ENCODE measurements around the gene PHAF1.

Gene PHAF1

DNA sequence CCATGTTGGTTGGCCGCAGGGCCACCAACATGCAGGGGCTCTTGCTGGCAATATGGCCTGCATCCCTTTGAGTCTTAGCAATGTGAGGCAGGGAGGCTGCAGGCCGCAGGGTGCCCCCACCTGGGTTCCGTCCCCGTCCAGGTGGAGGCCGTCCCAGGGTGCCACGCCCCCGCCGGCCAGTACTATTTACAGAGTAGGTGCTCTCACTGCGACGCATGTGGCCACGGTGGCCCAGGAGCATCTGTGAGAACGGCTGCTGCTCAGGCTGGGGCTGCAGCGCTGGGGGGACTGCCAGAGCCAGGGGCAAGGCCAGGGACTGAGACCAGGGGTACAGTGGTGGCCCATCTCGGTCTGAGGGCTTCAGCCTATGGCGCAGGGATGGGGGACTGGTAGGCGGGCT is 70.4 kb downstream of the PHAF1 start:
- DNase-seq (ENCODE audit: low spot score) = no peak

DNA sequence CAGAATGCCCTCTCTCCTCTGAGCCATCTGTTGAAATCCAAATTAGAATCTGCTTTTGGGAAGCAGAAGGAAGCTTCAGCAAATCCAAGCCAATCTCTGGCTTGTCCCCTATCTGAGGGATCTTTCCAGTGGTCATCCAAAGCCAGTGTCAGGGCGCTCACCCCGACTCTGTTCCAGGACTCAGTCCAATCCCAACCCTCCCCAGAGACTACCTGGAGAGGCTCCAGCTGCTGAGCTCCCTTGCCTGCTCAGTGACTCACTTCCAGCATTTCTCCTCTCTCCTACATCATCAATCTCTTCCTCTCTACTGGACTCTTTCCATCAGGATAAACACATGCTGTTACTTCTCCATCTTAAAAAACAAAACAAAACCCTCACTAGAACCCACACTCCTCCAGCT is 71.6 kb downstream of the PHAF1 start:
- peak; percentile 91 for DNase-seq (ENCODE audit: low spot score)

DNA sequence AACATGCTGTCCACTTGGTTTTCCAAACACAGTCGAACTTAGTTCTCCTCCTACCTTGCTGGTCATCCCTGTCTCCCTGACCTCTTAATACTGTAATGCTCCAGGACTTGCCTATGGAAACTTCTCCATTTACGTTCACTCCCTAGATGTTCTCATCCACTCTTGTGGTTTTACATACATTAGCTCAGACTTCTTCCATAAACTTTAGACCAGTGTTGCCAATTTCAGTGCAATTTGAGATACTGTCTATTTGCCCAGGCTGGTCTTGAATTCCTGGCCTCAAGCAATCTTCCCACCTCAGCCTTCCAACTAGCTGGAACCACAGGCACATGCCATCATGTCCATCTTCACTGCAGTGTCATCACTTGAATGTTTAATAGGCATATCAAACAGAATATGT is 72.5 kb downstream of the PHAF1 start:
- no peak for DNase-seq (ENCODE audit: low spot score)

- DNase-seq (ENCODE audit: low spot score) = no peak
Measured at GRCh38 chr16:67183284-67183626, 73.5 kb downstream of the PHAF1 start.

GRCh38 chr16:67183627-67184452 is 74.1 kb downstream of the PHAF1 start, which contains the start of gene MATCAP1:
TSS of gene MATCAP1 (minus strand) at chr16:67183963. CDS start at chr16:67180610, 3,353 bp downstream.
- peak; percentile 100 for DNase-seq (ENCODE audit: low spot score)

DNA sequence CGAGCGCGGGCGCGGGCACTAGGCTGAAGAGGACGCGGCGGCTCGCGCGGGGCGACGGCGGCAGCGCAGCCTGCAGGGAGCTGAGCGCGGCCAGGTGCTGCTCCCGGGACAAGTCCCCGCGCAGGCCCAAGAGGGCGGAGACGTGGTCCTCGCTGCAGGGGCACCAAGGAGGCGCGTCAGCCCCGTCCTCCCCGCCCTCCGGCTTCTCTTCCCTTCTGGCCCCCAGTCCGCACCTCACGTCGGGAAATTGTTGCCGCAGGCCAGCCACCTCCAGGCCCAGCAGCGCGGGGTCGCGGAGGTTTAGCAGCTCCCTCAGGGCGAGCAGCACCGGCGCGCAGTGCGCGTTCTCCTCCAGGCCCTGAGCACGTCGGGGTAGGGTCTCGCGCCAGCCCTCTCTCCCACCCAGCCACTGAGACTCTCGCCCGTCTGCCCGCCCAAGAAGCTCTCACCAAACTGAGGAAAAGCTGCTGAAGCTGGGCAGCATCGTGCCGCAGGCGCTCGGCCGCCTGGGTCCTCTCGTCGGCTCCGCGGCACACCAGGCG is 74.8 kb downstream of the PHAF1 start:
- DNase-seq (ENCODE audit: low spot score) = no peak

GRCh38 chr16:67184995-67185650 is 75.4 kb downstream of the PHAF1 start:
- peak; percentile 87 for DNase-seq (ENCODE audit: low spot score)

DNA sequence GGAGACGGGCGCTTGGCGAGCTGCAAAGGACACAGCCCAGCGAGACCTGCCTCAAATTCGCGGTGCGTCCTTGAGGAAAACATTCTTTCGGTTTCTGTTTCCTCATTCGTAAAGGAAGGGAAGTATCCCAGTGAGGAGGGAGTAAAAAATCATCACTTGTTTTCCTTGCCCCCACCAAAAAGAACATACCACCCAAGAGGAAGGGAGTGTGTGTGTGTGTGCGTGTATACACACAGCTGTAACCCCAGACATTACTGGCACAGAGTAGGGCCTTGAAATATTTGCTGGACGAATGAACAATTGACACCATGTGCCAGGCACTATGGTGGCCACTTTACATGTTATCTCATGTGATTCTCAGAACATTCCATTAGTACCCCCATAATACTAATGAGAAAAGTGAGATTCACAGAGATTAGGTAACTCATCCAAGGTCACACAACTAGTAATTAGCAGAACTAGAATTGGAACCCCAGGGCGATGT is 76.0 kb downstream of the PHAF1 start:
- DNase-seq (ENCODE audit: low spot score) = no peak

DNA sequence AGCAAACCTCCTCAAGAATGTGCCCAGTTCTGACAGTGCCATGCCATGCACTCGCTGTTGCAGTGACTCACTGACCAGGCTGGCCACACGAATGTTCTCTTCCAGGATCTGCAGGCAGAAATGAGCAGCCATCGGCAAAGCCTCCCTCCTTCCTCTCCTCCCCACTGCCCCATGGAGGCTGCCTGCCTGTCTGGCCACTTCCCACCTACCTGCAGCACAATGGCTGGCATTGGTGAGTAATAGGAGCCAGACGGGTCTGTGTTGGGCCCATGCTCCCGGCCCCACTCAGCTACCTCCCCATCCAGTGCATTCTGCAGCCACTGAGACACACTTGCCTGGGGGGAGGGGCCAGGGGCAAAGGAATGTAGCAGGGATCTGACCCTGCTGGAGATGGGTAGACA is 76.8 kb downstream of the PHAF1 start:
- peak; percentile 54 for DNase-seq (ENCODE audit: low spot score)

GRCh38 chr16:67187175-67187890 is 77.6 kb downstream of the PHAF1 start:
- DNase-seq (ENCODE audit: low spot score) = no peak

DNA sequence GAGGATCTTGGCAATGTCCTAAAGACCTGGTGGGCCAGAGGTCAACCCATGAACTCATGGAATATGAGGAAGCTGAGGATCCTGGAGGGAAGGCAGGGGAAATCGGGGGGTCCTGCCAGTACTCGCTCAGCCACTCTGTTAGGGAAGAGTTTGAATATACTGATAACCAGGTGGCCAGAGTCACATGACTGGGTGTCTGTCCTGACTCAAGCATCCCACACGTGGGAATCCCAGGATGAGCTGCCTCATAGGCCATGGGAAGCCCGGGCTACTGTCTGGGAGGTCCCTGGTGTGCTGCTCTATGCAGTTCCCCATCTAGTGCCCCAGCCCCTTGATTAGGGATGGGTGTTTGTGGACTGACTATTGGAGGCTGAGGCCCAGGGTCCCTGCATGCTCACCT is 78.6 kb downstream of the PHAF1 start:
- DNase-seq (ENCODE audit: low spot score) = no peak

DNA sequence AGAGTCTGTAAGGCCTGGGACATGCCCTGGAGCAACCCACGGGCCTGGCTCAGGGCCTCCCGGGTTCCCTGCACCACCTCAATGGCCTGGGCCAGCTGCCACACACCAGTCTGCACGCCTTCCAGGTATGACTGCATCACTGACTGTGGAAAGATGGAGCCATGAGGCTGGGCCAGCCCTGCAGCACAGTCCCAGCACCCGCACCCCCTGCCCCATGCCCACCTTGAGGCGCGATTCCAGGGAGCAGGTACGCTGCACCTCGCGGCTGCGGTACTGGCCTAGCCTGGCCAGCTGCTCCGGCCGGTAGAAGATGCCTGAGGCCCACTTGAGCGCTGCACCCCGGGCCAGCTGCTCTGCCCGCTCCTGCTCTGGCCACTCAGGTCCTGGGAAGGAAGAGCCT is 79.1 kb downstream of the PHAF1 start:
- DNase-seq (ENCODE audit: low spot score) = no peak

GRCh38 chr16:67190041-67190440 is 80.3 kb downstream of the PHAF1 start, which contains the start of gene EXOC3L1:
TSS of gene EXOC3L1 (minus strand) at chr16:67190136. CDS start at chr16:67189676, 460 bp downstream.
- DNase-seq (ENCODE audit: low spot score) = no peak

GRCh38 chr16:67190448-67191399 is 81.0 kb downstream of the PHAF1 start:
- DNase-seq (ENCODE audit: low spot score) = no peak

GRCh38 chr16:67191411-67191994 is 81.8 kb downstream of the PHAF1 start:
- DNase-seq (ENCODE audit: low spot score) = no peak

DNA sequence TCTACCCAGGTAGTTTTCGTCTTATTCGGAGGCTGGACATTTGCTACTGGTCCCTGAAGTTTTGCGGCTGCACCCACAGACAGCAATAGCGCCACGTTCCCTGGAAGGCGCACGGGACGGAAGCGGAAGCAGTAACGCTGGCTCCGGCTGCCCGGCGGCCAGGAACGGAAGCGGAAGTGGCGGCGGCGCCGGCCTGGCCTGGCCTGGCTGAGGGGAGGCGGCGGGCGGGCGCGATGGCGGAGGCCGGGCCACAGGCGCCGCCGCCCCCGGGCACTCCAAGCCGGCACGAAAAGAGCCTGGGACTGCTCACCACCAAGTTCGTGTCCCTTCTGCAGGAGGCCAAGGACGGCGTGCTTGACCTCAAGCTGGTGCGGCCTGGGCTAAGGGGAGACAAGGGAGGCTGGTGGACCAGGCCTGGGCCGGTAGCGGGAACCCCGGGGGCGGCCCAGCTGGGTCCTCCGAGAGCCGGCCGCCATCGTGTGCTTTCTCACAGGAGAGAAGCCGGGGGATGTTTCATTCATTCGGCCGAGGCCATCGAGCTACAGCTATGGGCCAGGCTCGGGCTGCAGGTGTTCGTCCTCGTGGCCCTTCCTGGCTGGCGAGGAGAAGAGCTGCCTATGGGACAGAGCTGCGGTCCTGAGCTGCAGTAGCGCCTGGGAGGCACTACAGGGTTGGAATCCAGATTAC is 82.4 kb downstream of the PHAF1 start, which contains the start of gene E2F4:
TSS of gene E2F4 (plus strand) at position 161 of the 687 bp plus-strand sequence. CDS start at position 234, 73 bp downstream.
- DNase-seq (ENCODE audit: low spot score) = peak; percentile 94

DNA sequence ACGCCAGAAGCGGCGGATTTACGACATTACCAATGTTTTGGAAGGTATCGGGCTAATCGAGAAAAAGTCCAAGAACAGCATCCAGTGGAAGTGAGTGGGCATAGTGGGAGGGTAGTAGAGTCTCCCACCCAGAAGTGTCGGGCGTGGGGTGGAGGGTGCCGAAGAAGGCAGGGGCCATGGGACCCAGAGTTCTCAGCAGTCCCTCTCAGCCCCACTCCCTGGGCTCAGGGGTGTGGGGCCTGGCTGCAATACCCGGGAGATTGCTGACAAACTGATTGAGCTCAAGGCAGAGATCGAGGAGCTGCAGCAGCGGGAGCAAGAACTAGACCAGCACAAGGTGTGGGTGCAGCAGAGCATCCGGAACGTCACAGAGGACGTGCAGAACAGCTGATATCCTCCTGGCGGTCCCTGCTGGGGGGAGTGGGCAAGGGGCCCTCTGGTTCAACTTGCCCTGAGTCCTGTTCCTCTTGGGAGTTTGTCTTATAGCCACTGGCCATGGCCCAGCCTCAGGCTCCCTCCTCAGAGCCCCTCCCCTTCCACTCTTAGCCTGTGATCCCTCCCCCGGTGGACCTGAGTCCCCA is 83.1 kb downstream of the PHAF1 start:
- no peak for DNase-seq (ENCODE audit: low spot score)

GRCh38 chr16:67193536-67193935 is 83.8 kb downstream of the PHAF1 start:
- no peak for DNase-seq (ENCODE audit: low spot score)

GRCh38 chr16:67194260-67194659 is 84.5 kb downstream of the PHAF1 start:
- DNase-seq (ENCODE audit: low spot score) = no peak

DNA sequence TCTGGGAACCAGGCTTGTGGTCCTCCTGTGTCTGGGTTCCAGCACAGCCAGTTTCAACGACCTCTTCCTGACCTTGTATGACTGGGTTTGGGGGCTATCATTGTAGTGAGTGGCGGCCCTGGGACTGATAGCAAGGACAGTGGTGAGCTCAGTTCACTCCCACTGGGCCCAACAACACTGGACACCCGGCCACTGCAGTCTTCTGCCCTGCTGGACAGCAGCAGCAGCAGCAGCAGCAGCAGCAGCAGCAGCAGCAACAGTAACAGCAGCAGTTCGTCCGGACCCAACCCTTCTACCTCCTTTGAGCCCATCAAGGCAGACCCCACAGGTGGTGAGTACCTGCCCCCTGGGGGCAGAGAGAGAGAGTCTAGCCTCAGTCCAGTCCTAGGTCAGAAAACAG is 85.9 kb downstream of the PHAF1 start:
- DNase-seq (ENCODE audit: low spot score) = no peak

All from hepatic stellate cell (primary cell).